PFSK-1 (cell line): ENCODE results near the gene PLEKHG4B.

Source experiments
- FOXP2 ChIP-seq: optimal IDR thresholded peaks from 2 replicates; pipeline ENCODE3; 2011; ENCODE audit warnings: borderline replicate concordance, control low read depth, inconsistent platforms; ENCODE audit not compliant: insufficient read depth; ENCODE audit errors: extremely low read length, extremely low read depth
- POLR2AphosphoS5 ChIP-seq: IDR thresholded peaks from 2 replicates; pipeline ENCODE4 v1.6.1; 2012; ENCODE audit warnings: low read depth, mild to moderate bottlenecking, control low read depth, low read length, moderate library complexity
- SIN3A ChIP-seq: IDR thresholded peaks from 2 replicates; pipeline ENCODE4 v1.6.1; 2012; ENCODE audit warnings: mild to moderate bottlenecking, low read length, moderate library complexity, borderline replicate concordance; ENCODE audit not compliant: insufficient read depth
- TAF1 ChIP-seq: IDR thresholded peaks from 2 replicates; pipeline ENCODE4 v1.6.1; 2012; ENCODE audit warnings: low read length, control low read depth, borderline replicate concordance; ENCODE audit not compliant: insufficient read depth

GRCh38 chr5:196350-196749 is 104.4 kb downstream of the PLEKHG4B start:
- TF ChIP-seq TAF1 (no peak), POLR2AphosphoS5 (no peak), SIN3A (no peak), FOXP2 (no peak)
